COLO829 (cell line): Measurements from ENCODE around the gene LEAP2.
A peak's percentile ranks its signal among the peaks of the same experiment; 100 is the strongest.

Experiments used
- DNase-seq: peaks from one replicate; pipeline ENCODE4 v3.0.0; 2012; ENCODE audit warnings: low spot score

Gene LEAP2, protein sequence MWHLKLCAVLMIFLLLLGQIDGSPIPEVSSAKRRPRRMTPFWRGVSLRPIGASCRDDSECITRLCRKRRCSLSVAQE

GRCh38 chr5:132873119-132873929, at the start of gene LEAP2:
LEAP2 (plus strand) TSS chr5:132873668; CDS start chr5:132873695, 27 bp downstream.
- no peak for DNase-seq

DNA sequence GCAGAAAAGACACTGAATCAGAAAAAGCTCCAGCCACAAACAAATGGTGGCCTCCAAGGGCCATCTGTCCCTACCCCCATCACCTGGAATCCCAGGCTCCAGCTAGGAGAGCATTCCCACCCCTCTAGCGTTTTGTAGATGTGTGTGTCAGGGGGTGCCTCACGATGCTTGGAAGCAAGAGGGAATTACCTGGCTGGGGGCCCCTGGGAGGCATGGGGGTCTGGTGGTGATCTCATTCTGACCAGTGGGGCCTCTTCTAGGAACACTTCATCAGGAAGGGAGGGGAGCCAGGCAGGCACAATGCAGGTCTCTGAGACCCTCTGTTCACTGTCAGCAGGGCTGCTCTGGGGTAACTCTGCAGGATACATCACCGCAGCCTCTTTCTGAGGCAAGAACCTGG, 49.0 kb upstream of the LEAP2 start:
- no peak for DNase-seq

DNA sequence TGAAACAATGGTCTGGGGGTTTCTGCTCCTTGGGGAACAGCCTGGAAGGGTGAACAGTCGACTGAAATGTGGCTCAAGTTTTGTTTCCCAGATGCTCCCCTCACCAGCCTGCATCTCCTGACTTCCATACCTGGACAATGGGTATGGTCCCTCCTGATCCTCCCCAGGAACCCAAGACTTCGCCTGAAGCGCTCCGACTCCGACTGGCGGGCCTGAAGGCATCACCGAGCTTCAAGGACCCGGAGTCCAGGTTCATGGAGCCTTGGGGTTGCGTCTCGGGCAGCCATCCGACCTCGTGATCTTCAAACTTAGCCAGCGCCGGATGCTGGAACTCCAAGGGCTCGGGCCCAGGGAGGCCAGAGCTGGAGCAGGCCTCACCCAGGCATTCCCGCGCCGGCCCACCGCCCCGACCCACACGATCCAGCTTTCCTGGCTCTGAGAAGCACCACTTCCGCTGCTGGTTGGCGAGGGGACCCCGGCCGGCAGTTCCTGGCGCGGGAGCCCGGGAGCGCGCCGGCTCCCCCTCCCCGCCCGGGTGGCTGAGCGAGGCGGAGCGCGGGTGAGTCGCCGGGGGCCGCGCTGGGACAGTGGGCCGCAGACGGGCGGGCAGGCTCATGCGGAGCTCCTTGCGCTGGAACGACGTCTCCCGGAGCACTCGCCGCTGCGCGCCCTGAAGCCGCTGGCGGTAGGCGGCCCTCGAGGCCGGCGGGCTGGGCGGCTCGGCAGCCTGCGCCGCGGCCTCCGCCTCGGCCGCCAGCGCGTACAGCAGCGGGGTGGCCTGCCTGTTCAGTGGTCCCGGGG, 48.2 kb upstream of the LEAP2 start:
- DNase-seq, result no peak

DNA sequence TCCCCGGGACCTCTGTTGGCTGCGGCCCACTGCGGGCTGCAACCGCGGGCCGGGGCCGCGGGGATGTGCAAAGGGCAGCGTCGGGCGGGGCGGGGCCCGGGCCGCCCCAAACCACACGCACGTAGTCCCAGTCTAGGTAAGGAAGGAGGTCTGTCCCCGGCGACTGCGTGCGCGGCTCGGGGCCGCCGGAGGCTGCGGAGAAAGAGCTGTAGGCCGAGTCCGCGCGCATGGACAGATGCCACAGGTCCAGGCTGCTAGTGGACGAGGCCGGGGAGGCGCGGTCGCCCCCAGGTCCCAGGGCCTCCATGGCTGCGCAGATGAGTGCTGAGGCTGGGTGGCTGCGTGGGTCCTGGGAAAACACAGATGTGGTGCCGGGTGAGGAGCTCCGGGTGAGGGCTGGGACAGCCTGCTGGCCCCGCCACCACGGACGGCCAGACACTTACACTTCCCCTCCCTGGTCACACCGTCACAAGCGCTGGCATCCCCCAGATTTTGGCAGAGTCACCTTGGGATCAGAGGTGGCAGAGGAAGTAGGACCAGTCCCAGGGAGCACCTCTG, 47.6 kb upstream of the LEAP2 start:
- DNase-seq, result no peak

- no peak for DNase-seq
These were observed 46.9 kb upstream of the LEAP2 start for GRCh38 chr5:132826424-132827082.

GRCh38 chr5:132827943-132828673, 45.4 kb upstream of the LEAP2 start:
- DNase-seq, result no peak

- no peak for DNase-seq
These were observed 44.5 kb upstream of the LEAP2 start for GRCh38 chr5:132828846-132829494.

DNA sequence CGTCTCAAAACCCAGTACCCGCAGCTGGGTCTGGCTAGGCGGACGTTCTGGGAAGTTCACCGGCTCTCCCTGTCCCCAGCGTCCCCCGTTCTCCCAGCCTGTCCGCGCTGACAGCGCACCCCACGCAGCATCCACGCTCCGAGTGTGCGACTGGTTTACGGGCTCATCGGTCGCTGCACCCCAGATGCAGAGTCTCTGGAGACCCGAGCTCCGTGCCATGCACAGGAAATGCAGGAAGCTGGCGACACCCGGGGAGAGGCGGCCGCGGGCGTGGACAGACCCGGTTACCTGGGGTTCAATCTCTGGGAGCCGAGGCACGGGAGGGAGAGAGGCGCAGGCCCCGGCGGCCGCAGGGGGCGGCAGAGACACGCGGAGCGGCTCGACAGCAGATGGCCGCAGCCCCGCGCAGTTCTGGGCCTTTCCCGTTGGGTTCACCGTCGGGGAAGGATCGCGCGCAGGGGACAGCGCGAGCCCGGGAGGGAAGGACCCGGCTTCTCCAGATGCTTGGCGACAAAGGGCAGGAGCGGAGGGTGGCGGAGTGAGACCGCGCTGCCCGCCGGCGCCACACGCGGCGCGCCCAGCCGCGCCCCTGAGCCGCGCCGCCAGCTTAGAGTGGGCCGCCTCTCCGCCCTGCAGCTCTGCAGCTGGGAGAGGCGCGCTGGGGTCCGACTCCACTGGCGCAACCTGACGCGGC, 43.6 kb upstream of the LEAP2 start:
- DNase-seq, result peak; percentile 49

GRCh38 chr5:132830436-132831094, 42.9 kb upstream of the LEAP2 start, which contains the start of gene SHROOM1:
SHROOM1 (minus strand) TSS chr5:132830647; CDS start chr5:132826140, 4,507 bp downstream.
- no peak for DNase-seq

GRCh38 chr5:132831095-132831860, 42.2 kb upstream of the LEAP2 start:
- no peak for DNase-seq

DNA sequence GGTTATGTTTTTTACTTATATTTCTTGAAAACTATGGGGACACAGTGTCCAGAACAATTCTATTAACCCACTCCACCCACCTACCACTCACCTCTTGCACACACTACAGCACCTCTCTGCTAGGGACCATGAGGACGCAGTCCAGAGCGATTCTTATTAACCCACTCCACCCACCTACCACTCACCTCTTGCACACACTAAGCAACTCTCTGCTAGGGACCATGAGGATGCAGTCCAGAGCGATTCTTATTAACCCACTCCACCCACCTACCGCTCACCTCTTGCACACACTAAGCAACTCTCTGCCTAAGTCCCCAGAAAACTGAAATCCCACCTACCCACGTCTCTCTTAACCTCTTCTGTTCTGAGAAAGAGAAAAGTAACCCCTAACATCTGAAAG, 40.9 kb upstream of the LEAP2 start:
- DNase-seq, result no peak

DNA sequence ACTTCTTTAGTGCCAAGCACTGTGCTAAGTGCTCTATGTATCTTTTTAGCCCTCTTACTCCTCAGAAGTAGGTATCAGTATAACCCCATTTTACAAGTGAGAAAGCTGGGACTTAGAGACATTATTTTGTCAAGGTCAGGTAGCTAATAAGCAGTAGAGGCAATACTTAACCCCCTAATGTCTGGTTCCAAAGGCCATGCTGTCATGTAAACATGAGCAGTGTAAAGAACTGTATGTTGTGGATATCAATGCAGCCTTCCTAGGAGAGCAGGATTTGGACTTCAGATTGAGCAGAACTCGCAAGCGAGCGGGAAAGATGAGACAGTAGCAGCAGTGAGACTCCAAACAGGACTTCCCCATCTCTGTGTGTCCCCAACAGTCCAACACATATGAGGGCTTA, 39.4 kb upstream of the LEAP2 start:
- DNase-seq, result no peak

- DNase-seq, result no peak
These were observed 36.6 kb upstream of the LEAP2 start for GRCh38 chr5:132836852-132837251.

- DNase-seq, result no peak
These were observed 35.6 kb upstream of the LEAP2 start for GRCh38 chr5:132837868-132838267.

DNA sequence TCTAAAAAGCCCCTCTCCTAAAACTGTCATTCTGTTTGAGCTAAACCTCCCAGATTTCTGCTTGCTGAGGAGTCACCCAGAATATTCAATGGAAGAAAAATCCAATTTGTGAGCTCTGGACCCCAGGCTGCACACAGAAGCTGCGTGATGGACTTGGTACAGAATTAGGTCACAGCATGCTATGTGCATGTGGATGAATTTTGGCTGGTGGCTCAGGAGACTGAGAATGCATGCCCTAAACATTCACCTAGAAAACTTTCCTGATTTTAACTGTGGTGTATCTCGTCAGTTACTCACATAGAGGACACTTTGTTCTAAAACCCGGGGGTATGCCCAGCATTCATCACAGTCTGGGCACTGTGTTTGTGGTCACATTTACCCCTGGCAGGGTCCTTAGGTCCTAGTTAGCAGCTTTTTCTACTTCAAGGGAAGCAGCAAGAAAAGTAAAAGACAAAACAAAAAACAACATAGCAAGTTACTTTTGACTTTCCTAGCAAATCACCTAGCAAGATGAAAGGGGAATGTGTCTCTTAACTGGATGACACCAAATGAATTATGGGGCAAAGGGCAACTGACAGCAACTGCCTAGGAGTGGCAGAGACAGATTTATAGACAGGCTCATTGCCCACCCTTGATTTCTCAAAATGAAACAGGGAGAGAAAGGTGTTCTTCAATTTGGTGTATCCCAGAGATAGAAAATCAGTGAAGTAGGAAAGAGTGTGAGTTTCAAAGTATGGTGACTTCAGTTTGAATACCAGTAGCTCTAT, 34.8 kb upstream of the LEAP2 start:
- DNase-seq, result no peak

DNA sequence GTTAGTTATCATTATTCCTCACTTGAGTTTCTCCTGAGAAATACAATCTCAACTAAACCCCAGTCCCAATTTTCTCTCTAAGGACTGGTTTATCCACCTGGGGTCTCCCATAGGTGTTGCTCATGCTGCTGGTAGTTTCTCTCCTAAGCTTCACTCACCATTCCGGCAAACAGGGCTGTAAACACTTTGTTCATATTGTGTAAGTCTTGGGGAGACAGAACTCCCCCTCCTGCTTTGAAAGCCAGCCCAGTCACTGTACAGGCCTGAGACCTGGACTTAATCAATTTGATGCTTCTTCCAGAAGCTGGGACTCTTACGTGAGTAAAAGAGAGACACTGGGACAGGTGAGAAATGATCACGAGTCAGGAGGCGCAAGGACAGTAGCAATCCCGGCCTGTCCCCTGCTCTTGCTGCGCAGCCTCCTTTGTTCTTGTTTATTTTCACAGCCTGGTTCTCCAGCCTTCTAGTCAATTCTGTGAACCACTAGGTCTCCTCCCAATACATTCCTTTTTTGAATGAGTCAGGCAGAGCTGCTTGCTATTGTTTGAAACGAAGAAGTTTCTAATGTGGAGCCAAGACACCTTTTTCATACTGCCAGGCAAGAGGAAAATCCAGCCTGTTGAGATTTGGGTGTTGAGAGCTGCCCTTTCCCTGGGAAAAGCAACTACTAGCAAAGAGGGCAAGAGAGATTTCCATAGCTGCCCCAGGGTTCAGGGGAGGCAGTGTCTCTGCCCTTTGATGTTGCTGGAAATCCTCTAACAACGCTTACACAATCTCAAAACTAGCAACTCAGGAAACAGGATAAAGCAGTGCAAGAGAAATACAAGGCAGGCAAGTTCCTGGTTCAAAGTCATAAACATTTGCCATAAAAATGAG, 33.8 kb upstream of the LEAP2 start:
- DNase-seq, result no peak

GRCh38 chr5:132840313-132840712, 33.2 kb upstream of the LEAP2 start:
- DNase-seq, result no peak
